ENCODE results near the gene ZNF185.

Gene ZNF185

DNA sequence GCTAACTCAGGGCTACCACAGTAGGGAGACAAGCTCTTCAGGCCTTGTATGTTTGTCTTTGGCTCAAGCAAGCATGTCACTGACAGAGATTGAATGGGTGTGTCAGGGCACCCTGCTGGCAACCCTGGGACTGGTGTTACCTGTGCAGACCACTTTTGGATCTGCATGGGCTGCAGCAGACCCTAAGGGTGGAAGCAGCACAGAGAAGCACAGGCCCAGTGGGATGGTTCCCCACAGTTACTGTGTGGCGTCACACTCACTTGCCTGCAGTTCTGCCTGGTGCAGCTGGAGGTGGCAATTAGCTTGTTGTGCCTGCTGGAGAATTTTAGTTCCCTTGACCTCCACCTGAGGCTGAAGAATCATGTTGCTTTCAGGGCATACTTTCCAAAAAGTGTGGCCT is 46.0 kb downstream of the ZNF185 start:
- no peak for DNase-seq (ENCODE audit: low spot score)
- TF ChIP-seq, protein P1, sequence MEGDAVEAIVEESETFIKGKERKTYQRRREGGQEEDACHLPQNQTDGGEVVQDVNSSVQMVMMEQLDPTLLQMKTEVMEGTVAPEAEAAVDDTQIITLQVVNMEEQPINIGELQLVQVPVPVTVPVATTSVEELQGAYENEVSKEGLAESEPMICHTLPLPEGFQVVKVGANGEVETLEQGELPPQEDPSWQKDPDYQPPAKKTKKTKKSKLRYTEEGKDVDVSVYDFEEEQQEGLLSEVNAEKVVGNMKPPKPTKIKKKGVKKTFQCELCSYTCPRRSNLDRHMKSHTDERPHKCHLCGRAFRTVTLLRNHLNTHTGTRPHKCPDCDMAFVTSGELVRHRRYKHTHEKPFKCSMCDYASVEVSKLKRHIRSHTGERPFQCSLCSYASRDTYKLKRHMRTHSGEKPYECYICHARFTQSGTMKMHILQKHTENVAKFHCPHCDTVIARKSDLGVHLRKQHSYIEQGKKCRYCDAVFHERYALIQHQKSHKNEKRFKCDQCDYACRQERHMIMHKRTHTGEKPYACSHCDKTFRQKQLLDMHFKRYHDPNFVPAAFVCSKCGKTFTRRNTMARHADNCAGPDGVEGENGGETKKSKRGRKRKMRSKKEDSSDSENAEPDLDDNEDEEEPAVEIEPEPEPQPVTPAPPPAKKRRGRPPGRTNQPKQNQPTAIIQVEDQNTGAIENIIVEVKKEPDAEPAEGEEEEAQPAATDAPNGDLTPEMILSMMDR (IDR thresholded peaks at IDR 0.05; ENCODE audit: borderline replicate concordance, control extremely low read depth, extremely low read depth, insufficient read depth, missing control alignments), result no peak
- in situ Hi-C loops (cut with MboI; ENCODE audit: low sequenced_read_pairs, unreplicated experiment), result no loop called here

DNA sequence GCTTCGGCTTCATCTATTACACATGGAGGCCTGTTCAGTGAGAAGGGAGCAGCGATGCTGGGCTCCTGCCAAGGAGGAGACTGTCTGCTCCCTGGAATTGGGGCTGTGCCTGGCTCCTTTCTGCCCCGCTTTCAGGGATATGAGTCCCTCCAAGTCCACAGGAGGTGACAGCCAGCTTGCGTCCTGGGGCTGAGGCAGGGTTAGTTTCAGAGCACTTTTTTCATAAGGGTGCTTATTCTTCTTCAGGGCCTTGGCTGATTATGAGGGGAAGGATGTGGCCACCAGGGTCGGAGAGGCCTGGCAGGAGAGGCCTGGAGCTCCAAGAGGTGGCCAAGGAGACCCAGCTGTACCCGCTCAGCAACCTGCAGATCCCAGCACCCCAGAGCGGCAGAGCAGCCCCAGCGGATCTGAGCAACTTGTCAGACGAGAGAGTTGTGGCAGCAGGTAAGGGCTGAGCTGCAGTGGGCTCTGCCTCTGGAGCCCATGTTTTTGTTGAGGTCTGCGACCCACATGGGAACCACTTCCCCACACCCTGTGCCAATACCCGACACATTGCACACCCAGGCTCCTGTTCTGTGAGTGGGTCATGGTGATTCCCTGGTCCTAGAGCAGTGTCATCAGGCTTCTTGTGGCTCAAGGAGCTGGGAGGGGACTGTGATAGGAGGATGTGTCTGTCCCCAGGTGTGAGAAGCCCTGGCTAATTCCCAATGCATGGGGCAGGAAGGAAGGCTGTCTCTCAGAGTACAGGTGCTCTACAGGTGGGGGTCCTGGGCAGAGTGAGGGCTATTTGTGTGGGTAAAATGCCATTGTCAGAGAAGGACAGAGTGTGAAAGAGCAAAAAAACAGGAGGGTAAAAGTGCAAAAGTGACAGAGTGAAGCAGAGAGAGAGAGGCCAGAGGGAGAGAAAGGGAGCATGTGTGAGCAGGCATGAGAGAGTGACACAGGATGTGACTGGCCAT is 47.4 kb downstream of the ZNF185 start:
- TF ChIP-seq, protein P1 (IDR thresholded peaks at IDR 0.05; ENCODE audit: borderline replicate concordance, control extremely low read depth, extremely low read depth, insufficient read depth, missing control alignments), result no peak
- no peak for DNase-seq (ENCODE audit: low spot score)
- in situ Hi-C loops (cut with MboI; ENCODE audit: low sequenced_read_pairs, unreplicated experiment), result no loop called here

GRCh38 chrX:152946681-152947080 is 48.8 kb downstream of the ZNF185 start:
- DNase-seq (ENCODE audit: low spot score), result no peak
- in situ Hi-C loops (cut with MboI; ENCODE audit: low sequenced_read_pairs, unreplicated experiment), result no loop called here
- TF ChIP-seq, protein P1 (IDR thresholded peaks at IDR 0.05; ENCODE audit: borderline replicate concordance, control extremely low read depth, extremely low read depth, insufficient read depth, missing control alignments), result no peak

All from GM13976 (cell line).